SKM-1 (cell line): ENCODE results near the gene OMD.

ENCODE experiments used
- DNase-seq: peaks from one replicate; lab custom pipeline; 2025; ENCODE audit not compliant: unreplicated experiment; lab: John Stamatoyannopoulos, UW

OMD gene

GRCh38 chr9:92424340-92424739, at the start of gene OMD:
OMD (minus strand) TSS chr9:92424471; CDS start chr9:92417558, 6,913 bp downstream.
- no peak for DNase-seq

GRCh38 chr9:92468206-92468605, 43.9 kb upstream of the OMD start:
- no peak for DNase-seq

GRCh38 chr9:92467511-92467910, 43.2 kb upstream of the OMD start:
- no peak for DNase-seq

- DNase-seq = no peak
Measured at GRCh38 chr9:92467041-92467440, 42.8 kb upstream of the OMD start.

GRCh38 chr9:92463984-92464383, 39.7 kb upstream of the OMD start:
- DNase-seq = no peak

GRCh38 chr9:92463387-92463786, 39.1 kb upstream of the OMD start:
- no peak for DNase-seq

- DNase-seq = no peak
Measured at GRCh38 chr9:92457576-92457975, 33.3 kb upstream of the OMD start.

- DNase-seq = no peak
Measured at GRCh38 chr9:92455217-92455616, 30.9 kb upstream of the OMD start.

GRCh38 chr9:92446536-92446935, 22.3 kb upstream of the OMD start:
- no peak for DNase-seq

- no peak for DNase-seq
Measured at GRCh38 chr9:92444841-92445240, 20.6 kb upstream of the OMD start.

- no peak for DNase-seq
Measured at GRCh38 chr9:92440751-92441046, 16.4 kb upstream of the OMD start.

- no peak for DNase-seq
Measured at GRCh38 chr9:92439921-92440750, 15.9 kb upstream of the OMD start.

- no peak for DNase-seq
Measured at GRCh38 chr9:92438900-92439526, 14.7 kb upstream of the OMD start.

- no peak for DNase-seq
Measured at GRCh38 chr9:92435263-92435662, 11.0 kb upstream of the OMD start.

GRCh38 chr9:92432972-92433548, 8.8 kb upstream of the OMD start:
- DNase-seq = no peak

GRCh38 chr9:92432350-92432749, 8.1 kb upstream of the OMD start:
- no peak for DNase-seq

GRCh38 chr9:92429836-92430235, 5.6 kb upstream of the OMD start:
- no peak for DNase-seq

GRCh38 chr9:92426501-92427145, 2.4 kb upstream of the OMD start:
- no peak for DNase-seq

GRCh38 chr9:92425474-92425873, 1.2 kb upstream of the OMD start:
- no peak for DNase-seq

GRCh38 chr9:92423612-92424011, 659 bp downstream of the OMD start:
- DNase-seq = no peak

- DNase-seq = no peak
Measured at GRCh38 chr9:92422611-92423338, 1.5 kb downstream of the OMD start.
